Left ventricle myocardium inferior (tissue), 1 donor: ENCODE data around the gene RALY. TPM values are rescaled to one million over a fixed set of nuclear protein-coding genes. Genes with fewer than 3 reads are reported as not detected.

Experiments used
- DNase-seq: peaks from one replicate; pipeline ENCODE4 v3.0.0-alpha.2; 2020
- H3K27ac ChIP-seq: fragments of 200-600 bp; replicated peaks from 2 replicates; pipeline ENCODE4 v1.8.0; 2021
- H3K27me3 ChIP-seq: fragments of 200-600 bp; 2 replicates; pipeline ENCODE4 v1.8.0; 2021; ENCODE audit warnings: low read depth
- H3K36me3 ChIP-seq: fragments of 200-600 bp; 2 replicates; pipeline ENCODE4 v1.8.0; 2021
- H3K4me1 ChIP-seq: fragments of 200-600 bp; 2 replicates; pipeline ENCODE4 v1.8.0; 2021
- H3K4me3 ChIP-seq: fragments of 200-600 bp; 2 replicates; pipeline ENCODE4 v1.8.0; 2021; ENCODE audit warnings: mild to moderate bottlenecking, moderate library complexity
- H3K9me3 ChIP-seq: fragments of 200-600 bp; replicated peaks from 2 replicates; pipeline ENCODE4 v1.8.0; 2021
- intact Hi-C: fragments of 100-400 bp; cut with micrococcal nuclease; formaldehyde crosslinking; loops from one replicate; pipeline ENCODE4 v1.11.0; 2022
- total RNA-seq: library from RNA; stranded (reverse); fragmentation: NEBNext Ultra II Directional; extraction: Animal tissue kit (Norgen Biotek cat#: 25700); gene quantifications from one replicate; pipeline ENCODE4 v1.2.1, GENCODE V29; 2021
- TF ChIP-seq, protein P1 (sequence below): fragments of 200-600 bp; IDR thresholded peaks from 2 replicates; pipeline ENCODE4 v1.8.0; 2021; ENCODE audit warnings: antibody characterized with exemption, mild to moderate bottlenecking, borderline replicate concordance
- donor health status: DM: no; HTN: yes; CAD: no; lungs with severe emphysema.

The RALY gene
- total RNA-seq, 1 donor from 2014 or later = 107 TPM

- Histone ChIP-seq H3K27ac (no peak overlapping the region), H3K36me3 (peaks cover 33% of the 10 kb centered on the region), H3K9me3 (no peaks in the 10 kb centered on the region), H3K4me3 (no peak overlapping the region), H3K4me1 (peaks cover 41% of the 10 kb centered on the region), H3K27me3 (no peaks in the 10 kb centered on the region)
- DNase-seq = no peak
- TF ChIP-seq, protein P1, sequence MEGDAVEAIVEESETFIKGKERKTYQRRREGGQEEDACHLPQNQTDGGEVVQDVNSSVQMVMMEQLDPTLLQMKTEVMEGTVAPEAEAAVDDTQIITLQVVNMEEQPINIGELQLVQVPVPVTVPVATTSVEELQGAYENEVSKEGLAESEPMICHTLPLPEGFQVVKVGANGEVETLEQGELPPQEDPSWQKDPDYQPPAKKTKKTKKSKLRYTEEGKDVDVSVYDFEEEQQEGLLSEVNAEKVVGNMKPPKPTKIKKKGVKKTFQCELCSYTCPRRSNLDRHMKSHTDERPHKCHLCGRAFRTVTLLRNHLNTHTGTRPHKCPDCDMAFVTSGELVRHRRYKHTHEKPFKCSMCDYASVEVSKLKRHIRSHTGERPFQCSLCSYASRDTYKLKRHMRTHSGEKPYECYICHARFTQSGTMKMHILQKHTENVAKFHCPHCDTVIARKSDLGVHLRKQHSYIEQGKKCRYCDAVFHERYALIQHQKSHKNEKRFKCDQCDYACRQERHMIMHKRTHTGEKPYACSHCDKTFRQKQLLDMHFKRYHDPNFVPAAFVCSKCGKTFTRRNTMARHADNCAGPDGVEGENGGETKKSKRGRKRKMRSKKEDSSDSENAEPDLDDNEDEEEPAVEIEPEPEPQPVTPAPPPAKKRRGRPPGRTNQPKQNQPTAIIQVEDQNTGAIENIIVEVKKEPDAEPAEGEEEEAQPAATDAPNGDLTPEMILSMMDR = no peak
- intact Hi-C loops = no loop called here
These were observed 77.1 kb downstream of the RALY start for GRCh38 chr20:34070859-34071258.

- Histone ChIP-seq H3K4me3 (no peak overlapping the region), H3K27me3 (no peaks in the 10 kb centered on the region), H3K36me3 (peaks cover 45% of the 10 kb centered on the region), H3K9me3 (no peaks in the 10 kb centered on the region), H3K4me1 (peaks cover 30% of the 10 kb centered on the region), H3K27ac (no peak overlapping the region)
- no peak for DNase-seq
- TF ChIP-seq, protein P1 = no peak
- intact Hi-C loops = no loop called here
These were observed 78.4 kb downstream of the RALY start for GRCh38 chr20:34072076-34072475.

DNA sequence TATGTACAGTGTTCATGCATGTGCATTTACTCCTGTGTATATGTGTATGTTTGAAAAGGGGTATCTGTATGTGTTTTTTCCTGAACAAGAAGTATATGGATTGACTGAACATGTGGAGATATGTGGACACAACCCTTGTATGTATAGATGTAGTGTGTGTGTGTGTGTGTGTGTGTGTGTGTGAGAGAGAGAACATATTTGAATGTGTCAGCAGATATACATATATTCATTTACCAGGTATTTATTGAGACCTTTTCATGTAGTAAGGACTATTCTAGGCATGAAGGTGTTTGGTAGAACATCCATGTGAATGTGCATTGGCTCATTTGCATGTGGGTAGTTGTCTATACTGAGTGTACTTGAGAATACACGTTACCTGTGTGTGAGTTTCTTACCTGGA is 79.1 kb downstream of the RALY start:
- TF ChIP-seq, protein P1 = no peak
- intact Hi-C loops = no loop called here

DNA sequence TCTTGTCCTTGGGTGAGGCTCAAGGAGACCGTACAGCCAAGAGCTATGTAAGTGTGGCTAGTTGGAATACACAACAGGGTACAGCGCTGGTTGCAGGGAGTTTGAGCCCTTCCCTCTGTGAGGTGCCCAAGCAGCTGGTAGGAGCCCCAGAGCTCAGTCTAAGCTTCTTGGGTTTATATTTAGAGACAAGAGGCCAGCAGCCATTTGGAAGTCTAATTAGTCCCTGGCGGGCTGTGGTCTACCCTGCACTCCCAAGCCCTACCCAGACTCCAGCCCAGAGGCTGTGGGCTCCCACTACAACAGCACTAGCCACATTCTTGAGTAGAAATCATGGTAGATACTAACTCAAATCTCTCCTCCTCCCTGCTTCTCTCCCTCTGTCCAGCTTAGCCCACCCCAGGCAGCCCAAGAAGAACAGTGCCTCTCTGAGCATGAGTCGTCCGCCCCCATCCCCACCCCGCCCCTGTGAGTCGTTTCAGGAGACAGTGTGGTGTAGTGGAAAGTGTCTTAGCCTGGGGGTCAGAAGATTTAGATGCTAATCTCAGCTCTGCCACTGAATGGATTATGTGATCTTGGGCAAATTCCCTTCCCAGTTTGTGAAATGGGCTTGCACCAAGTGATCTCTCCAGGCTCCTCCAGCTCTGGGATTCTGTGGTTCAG is 80.5 kb downstream of the RALY start:
- peaks cover 20% of the 10 kb centered on the region for H3K4me1 ChIP-seq
- intact Hi-C loops = no loop called here
- H3K27ac ChIP-seq = no peak overlapping the region
- peaks cover 56% of the 10 kb centered on the region for H3K36me3 ChIP-seq
- DNase-seq = no peak
- H3K27me3 ChIP-seq = no peaks in the 10 kb centered on the region
- H3K4me3 ChIP-seq = no peak overlapping the region
- no peaks in the 10 kb centered on the region for H3K9me3 ChIP-seq
- TF ChIP-seq, protein P1 = no peak

More for the DNA sequence above, 79.1 kb downstream of the RALY start:
- no peak for DNase-seq
- Histone ChIP-seq H3K36me3 (peaks cover 52% of the 10 kb centered on the region), H3K27me3 (no peaks in the 10 kb centered on the region), H3K4me3 (no peak overlapping the region), H3K9me3 (no peaks in the 10 kb centered on the region), H3K27ac (no peak overlapping the region), H3K4me1 (peaks cover 30% of the 10 kb centered on the region)

DNA sequence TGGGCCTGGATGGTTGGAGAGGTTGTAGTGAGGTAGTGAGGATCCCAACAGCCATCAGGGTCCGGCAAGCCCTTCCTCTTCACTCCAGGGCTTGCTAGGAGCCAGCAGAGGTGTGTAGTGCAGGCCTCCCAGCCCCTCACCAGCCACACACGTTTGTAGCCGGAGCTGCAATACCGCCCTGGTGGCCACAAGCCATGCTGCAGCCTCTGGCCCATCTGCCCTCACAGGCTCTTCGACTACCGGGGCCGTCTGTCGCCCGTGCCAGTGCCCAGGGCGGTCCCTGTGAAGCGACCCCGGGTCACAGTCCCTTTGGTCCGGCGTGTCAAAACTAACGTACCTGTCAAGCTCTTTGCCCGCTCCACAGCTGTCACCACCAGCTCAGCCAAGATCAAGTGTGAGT is 81.9 kb downstream of the RALY start:
- no peak for DNase-seq
- Histone ChIP-seq H3K9me3 (no peaks in the 10 kb centered on the region), H3K36me3 (peaks cover 66% of the 10 kb centered on the region), H3K4me3 (no peak overlapping the region), H3K27ac (no peak overlapping the region), H3K4me1 (peaks cover 9% of the 10 kb centered on the region), H3K27me3 (no peaks in the 10 kb centered on the region)
- intact Hi-C loops = no loop called here
- TF ChIP-seq, protein P1 = peak; percentile 13
